ENCODE results near the gene SCG3.

The SCG3 gene

DNA sequence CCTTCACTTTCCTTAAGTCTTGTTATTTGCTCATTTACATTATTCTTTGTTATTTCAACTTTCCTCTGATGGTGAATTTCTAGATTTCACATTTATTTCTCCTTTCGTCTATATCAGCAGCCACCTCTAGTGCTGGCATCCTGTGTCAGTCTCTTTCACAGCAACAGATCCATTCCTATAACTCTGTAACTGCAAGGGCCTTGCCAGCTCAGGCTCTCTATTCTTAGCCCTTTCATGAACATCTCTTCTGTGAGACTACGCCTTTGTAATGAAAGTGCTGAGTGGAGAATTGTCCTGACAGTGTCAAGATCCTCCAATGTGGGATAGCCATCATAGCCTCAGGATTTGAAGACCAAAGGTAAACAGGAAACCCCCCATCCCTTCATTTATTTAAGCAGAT lies 3.9 kb upstream of the SCG3 start:
- Histone ChIP-seq H3K4me1 (no peaks in the 10 kb centered on the region), H3K4me3 (ENCODE audit: low read depth, low read length) (no peak overlapping the region), H3K4me2 (ENCODE audit: low read length) (no peak overlapping the region), H3K36me3 (ENCODE audit: control insufficient read depth, insufficient read depth, low read length) (no peaks in the 10 kb centered on the region), H2AFZ (no peak overlapping the region), H3K27ac (no peak overlapping the region), H3K27me3 (ENCODE audit: control insufficient read depth, insufficient read depth, low read length) (no peaks in the 10 kb centered on the region), H3K9me3 (ENCODE audit: control insufficient read depth, low read length) (no peaks in the 10 kb centered on the region), H3K9ac (no peak overlapping the region), H3K79me2 (no peaks in the 10 kb centered on the region)
- TF ChIP-seq, protein P1, sequence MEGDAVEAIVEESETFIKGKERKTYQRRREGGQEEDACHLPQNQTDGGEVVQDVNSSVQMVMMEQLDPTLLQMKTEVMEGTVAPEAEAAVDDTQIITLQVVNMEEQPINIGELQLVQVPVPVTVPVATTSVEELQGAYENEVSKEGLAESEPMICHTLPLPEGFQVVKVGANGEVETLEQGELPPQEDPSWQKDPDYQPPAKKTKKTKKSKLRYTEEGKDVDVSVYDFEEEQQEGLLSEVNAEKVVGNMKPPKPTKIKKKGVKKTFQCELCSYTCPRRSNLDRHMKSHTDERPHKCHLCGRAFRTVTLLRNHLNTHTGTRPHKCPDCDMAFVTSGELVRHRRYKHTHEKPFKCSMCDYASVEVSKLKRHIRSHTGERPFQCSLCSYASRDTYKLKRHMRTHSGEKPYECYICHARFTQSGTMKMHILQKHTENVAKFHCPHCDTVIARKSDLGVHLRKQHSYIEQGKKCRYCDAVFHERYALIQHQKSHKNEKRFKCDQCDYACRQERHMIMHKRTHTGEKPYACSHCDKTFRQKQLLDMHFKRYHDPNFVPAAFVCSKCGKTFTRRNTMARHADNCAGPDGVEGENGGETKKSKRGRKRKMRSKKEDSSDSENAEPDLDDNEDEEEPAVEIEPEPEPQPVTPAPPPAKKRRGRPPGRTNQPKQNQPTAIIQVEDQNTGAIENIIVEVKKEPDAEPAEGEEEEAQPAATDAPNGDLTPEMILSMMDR (IDR thresholded peaks at IDR 0.05): no peak

DNA sequence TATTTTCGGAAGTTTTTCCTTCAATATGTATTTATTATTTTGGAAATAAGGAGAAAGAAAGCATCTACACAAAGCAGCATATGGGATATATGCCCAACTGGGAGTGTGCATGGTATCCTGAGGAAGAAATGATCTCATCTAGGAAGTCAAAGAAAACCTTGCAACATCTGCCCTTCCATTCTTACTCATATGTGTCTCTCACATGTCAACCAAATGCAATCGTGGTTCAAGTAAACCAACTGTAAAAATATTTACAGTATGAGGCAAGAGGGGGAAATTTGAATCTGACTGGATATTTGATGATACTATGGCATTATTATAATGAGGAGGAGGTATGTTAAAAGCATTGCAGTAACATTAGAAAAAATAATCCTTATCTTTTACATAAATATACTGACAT lies 3.2 kb upstream of the SCG3 start:
- no peaks in the 10 kb centered on the region for H3K27me3 ChIP-seq (ENCODE audit: control insufficient read depth, insufficient read depth, low read length)
- H3K79me2 ChIP-seq: no peaks in the 10 kb centered on the region
- H3K4me1 ChIP-seq: no peaks in the 10 kb centered on the region
- TF ChIP-seq, protein P1 (IDR thresholded peaks at IDR 0.05): no peak
- H3K4me2 ChIP-seq (ENCODE audit: low read length): no peak overlapping the region
- no peak overlapping the region for H3K9ac ChIP-seq
- H3K9me3 ChIP-seq (ENCODE audit: control insufficient read depth, low read length): no peaks in the 10 kb centered on the region
- H3K36me3 ChIP-seq (ENCODE audit: control insufficient read depth, insufficient read depth, low read length): no peaks in the 10 kb centered on the region
- H3K27ac ChIP-seq: no peak overlapping the region
- no peak overlapping the region for H2AFZ ChIP-seq
- H3K4me3 ChIP-seq (ENCODE audit: low read depth, low read length): no peak overlapping the region

DNA sequence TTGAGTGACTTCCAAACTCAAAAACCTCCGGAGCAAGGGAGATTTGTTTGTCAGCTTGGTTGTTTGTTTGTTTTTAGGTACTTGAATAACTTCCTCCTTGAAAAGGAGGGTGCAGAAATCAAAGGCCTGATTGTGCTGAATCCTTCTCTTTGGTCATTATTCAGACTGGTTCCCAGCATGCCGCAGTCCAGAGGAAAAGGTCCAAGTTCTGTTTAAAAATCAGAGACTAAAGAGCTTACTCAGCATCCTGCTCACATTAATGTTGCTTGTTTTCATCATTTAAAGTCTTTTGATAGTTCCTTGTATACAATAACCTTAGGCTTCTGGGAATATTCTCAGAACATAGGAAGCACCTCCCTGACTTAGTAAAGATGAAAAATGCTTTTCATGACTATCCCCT lies 982 bp upstream of the SCG3 start:
- Histone ChIP-seq H3K4me2 (ENCODE audit: low read length) (no peak overlapping the region), H3K27ac (no peak overlapping the region), H3K27me3 (ENCODE audit: control insufficient read depth, insufficient read depth, low read length) (no peaks in the 10 kb centered on the region), H2AFZ (peak overlapping the region; percentile 77), H3K4me3 (ENCODE audit: low read depth, low read length) (no peak overlapping the region), H3K9me3 (ENCODE audit: control insufficient read depth, low read length) (no peaks in the 10 kb centered on the region), H3K79me2 (no peaks in the 10 kb centered on the region), H3K36me3 (ENCODE audit: control insufficient read depth, insufficient read depth, low read length) (no peaks in the 10 kb centered on the region), H3K4me1 (no peaks in the 10 kb centered on the region), H3K9ac (no peak overlapping the region)
- TF ChIP-seq, protein P1 (IDR thresholded peaks at IDR 0.05): no peak

DNA sequence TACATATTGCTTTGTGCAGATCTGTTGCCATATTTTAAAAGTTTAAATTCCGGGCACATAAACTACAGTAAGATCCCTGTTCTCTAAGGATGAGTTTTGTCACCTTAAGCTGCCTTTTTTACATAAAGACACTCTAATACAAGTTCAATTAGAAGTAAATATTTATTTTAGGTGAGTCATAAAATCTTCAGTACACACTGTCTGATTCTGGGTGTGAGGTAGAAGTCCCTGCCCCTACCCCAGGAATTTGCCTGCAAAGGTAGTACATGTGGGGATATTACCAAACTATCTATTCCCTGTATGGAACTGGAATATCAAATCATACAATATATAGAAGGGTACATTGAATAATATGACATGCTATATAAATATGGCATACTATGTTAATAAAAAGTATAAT lies 6.3 kb downstream of the SCG3 start:
- Histone ChIP-seq H3K9me3 (ENCODE audit: control insufficient read depth, low read length) (no peaks in the 10 kb centered on the region), H3K79me2 (no peaks in the 10 kb centered on the region), H3K27me3 (ENCODE audit: control insufficient read depth, insufficient read depth, low read length) (no peaks in the 10 kb centered on the region), H2AFZ (no peak overlapping the region), H3K4me3 (ENCODE audit: low read depth, low read length) (no peak overlapping the region), H3K4me2 (ENCODE audit: low read length) (no peak overlapping the region), H3K36me3 (ENCODE audit: control insufficient read depth, insufficient read depth, low read length) (no peaks in the 10 kb centered on the region), H3K9ac (no peak overlapping the region), H3K4me1 (no peaks in the 10 kb centered on the region), H3K27ac (no peak overlapping the region)
- TF ChIP-seq, protein P1 (IDR thresholded peaks at IDR 0.05): no peak

DNA sequence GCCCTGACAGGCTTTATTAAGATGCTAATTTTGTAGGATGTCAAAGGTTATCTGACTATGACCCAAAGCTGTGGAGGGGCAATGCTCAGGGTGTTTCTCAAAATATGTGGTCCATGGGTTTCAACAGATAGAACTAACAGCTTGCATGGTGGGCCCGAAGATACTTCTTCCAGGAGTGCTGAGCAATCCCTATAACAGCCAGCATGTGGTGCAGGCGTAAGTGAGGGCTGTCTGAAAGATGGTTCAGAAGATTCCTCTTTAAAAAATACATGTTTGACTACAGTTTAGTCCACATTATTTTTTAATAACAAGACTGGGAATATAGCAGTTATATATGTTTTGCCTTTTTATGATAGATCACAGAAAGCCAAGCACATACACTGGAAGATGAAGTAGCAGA lies 7.6 kb downstream of the SCG3 start:
- Histone ChIP-seq H3K4me2 (ENCODE audit: low read length) (no peak overlapping the region), H3K9ac (no peak overlapping the region), H3K36me3 (ENCODE audit: control insufficient read depth, insufficient read depth, low read length) (no peaks in the 10 kb centered on the region), H3K4me3 (ENCODE audit: low read depth, low read length) (no peak overlapping the region), H2AFZ (no peak overlapping the region), H3K27ac (no peak overlapping the region), H3K27me3 (ENCODE audit: control insufficient read depth, insufficient read depth, low read length) (no peaks in the 10 kb centered on the region), H3K4me1 (no peaks in the 10 kb centered on the region), H3K9me3 (ENCODE audit: control insufficient read depth, low read length) (no peaks in the 10 kb centered on the region), H3K79me2 (no peaks in the 10 kb centered on the region)
- TF ChIP-seq, protein P1 (IDR thresholded peaks at IDR 0.05): no peak
